Measurements from ENCODE around the gene CARD19.
A peak's percentile ranks its signal among the peaks of the same experiment; 100 is the strongest.

The CARD19 gene

GRCh38 chr9:93064392-93065134 is 31.5 kb upstream of the CARD19 start:
- DNase-seq: peak; percentile 74 to 77

- DNase-seq: no peak
These were observed 30.8 kb upstream of the CARD19 start for GRCh38 chr9:93065135-93065720.

GRCh38 chr9:93066978-93067603 is 28.9 kb upstream of the CARD19 start:
- no peak for DNase-seq

- DNase-seq: no peak
These were observed 27.1 kb upstream of the CARD19 start for GRCh38 chr9:93068956-93069355.

- DNase-seq: no peak
These were observed 24.6 kb upstream of the CARD19 start for GRCh38 chr9:93071464-93071863.

- DNase-seq: no peak
These were observed 23.6 kb upstream of the CARD19 start for GRCh38 chr9:93072383-93072795.

GRCh38 chr9:93076101-93076791 is 19.8 kb upstream of the CARD19 start:
- DNase-seq: no peak

GRCh38 chr9:93076792-93077128 is 19.3 kb upstream of the CARD19 start:
- no peak for DNase-seq

GRCh38 chr9:93077367-93077766 is 18.6 kb upstream of the CARD19 start:
- no peak for DNase-seq

- DNase-seq: no peak
These were observed 18.2 kb upstream of the CARD19 start for GRCh38 chr9:93077811-93078210.

- no peak for DNase-seq
These were observed 16.6 kb upstream of the CARD19 start for GRCh38 chr9:93079371-93079770.

GRCh38 chr9:93080406-93080805 is 15.6 kb upstream of the CARD19 start:
- no peak for DNase-seq

- no peak for DNase-seq
These were observed 14.9 kb upstream of the CARD19 start for GRCh38 chr9:93081081-93081529.

- no peak for DNase-seq
These were observed 14.1 kb upstream of the CARD19 start for GRCh38 chr9:93081931-93082330.

GRCh38 chr9:93082841-93083411 is 13.1 kb upstream of the CARD19 start:
- no peak for DNase-seq

- no peak for DNase-seq
These were observed 12.2 kb upstream of the CARD19 start for GRCh38 chr9:93083592-93084470.

GRCh38 chr9:93084471-93084881 is 11.5 kb upstream of the CARD19 start:
- DNase-seq: no peak

- DNase-seq: no peak
These were observed 10.3 kb upstream of the CARD19 start for GRCh38 chr9:93085676-93086075.

- DNase-seq: no peak
These were observed 9.4 kb upstream of the CARD19 start for GRCh38 chr9:93086447-93087224.

GRCh38 chr9:93087971-93088655 is 7.9 kb upstream of the CARD19 start:
- no peak for DNase-seq

GRCh38 chr9:93088656-93089015 is 7.4 kb upstream of the CARD19 start:
- DNase-seq: no peak

Measured in stimulated activated CD4-positive, alpha-beta T cell treated with anti-CD3 and anti-CD28 coated beads, Interleukin-2, amount 100 ng/mL, for 48 hours (primary cell).